ENCODE data around the gene TENT5A.

GRCh38 chr6:81744131-81744530 is 8.3 kb downstream of the TENT5A start:
- TF ChIP-seq EP300 (IDR thresholded peaks at IDR 0.05) (no peak), CTCF (IDR thresholded peaks at IDR 0.05) (no peak), POLR2AphosphoS5 (IDR thresholded peaks at IDR 0.05) (no peak), POLR2A (IDR thresholded peaks at IDR 0.05) (no peak)

Measured in suprapubic skin (tissue), 4 donors.